H1 (cell line): ENCODE data around the gene ST3GAL3.
A peak's percentile ranks its signal among the peaks of the same experiment; 100 is the strongest.

Experiments used
- ATF2 ChIP-seq: IDR thresholded peaks from 2 replicates; pipeline ENCODE4 v1.6.1; 2012; ENCODE audit warnings: low read length, inconsistent platforms
- CEBPB ChIP-seq: IDR thresholded peaks from 2 replicates; pipeline ENCODE4 v1.6.1; 2012; ENCODE audit warnings: low read depth, low read length
- KDM1A ChIP-seq: fragments of 200-600, 300-600 bp; sonication (generic); IDR thresholded peaks from 2 replicates; pipeline ENCODE4 v1.7.1; 2016; ENCODE audit warnings: mild to moderate bottlenecking, low read length, borderline replicate concordance
- POLR2A ChIP-seq, 2 experiments: IDR thresholded peaks; 1 replicate in 1 of 2; 2 replicates in 1 of 2; pipeline ENCODE4 v1.6.1; 2011; ENCODE audit warnings: low read depth in 2 of 2, low read length in 2 of 2, mild to moderate bottlenecking in 2 of 2; ENCODE audit errors: control extremely low read depth in 1 of 2
- POLR2AphosphoS5 ChIP-seq: IDR thresholded peaks from 2 replicates; pipeline ENCODE4 v1.6.1; 2011; ENCODE audit warnings: low read depth, low read length
- RAD21 ChIP-seq, 2 experiments: IDR thresholded peaks in 1 of 2; conservative IDR thresholded peaks in 1 of 2; 2 replicates each; pipeline ENCODE4 v1.6.1; 2011; ENCODE audit warnings: low read depth in 2 of 2, low read length in 2 of 2, improper control_type of control experiment in 1 of 2, inconsistent platforms in 1 of 2, mild to moderate bottlenecking in 1 of 2, moderate library complexity in 1 of 2
- SRF ChIP-seq: IDR thresholded peaks from 2 replicates; pipeline ENCODE4 v1.6.1; 2011; ENCODE audit warnings: mild to moderate bottlenecking, low read depth, low read length, moderate library complexity
- TF ChIP-seq, protein P1 (sequence below), 3 experiments: IDR thresholded peaks; 1 replicate in 2 of 3; 2 replicates in 1 of 3; pipeline versions ENCODE4 v1.5.1 to v1.6.1; 2011; ENCODE audit warnings: low read length in 3 of 3, mild to moderate bottlenecking in 3 of 3, inconsistent platforms in 2 of 3, low read depth in 1 of 3, moderate library complexity in 1 of 3; ENCODE audit not compliant: insufficient read depth in 1 of 3; ENCODE audit errors: control extremely low read depth in 1 of 3
- TF ChIP-seq, protein P2 (sequence below): IDR thresholded peaks from 2 replicates; pipeline ENCODE4 v1.6.1; 2011; ENCODE audit warnings: low read length, improper control_type of control experiment
- TF ChIP-seq, protein P3 (sequence below): IDR thresholded peaks from 2 replicates; pipeline ENCODE4 v1.6.1; 2012; ENCODE audit warnings: inconsistent platforms

DNA sequence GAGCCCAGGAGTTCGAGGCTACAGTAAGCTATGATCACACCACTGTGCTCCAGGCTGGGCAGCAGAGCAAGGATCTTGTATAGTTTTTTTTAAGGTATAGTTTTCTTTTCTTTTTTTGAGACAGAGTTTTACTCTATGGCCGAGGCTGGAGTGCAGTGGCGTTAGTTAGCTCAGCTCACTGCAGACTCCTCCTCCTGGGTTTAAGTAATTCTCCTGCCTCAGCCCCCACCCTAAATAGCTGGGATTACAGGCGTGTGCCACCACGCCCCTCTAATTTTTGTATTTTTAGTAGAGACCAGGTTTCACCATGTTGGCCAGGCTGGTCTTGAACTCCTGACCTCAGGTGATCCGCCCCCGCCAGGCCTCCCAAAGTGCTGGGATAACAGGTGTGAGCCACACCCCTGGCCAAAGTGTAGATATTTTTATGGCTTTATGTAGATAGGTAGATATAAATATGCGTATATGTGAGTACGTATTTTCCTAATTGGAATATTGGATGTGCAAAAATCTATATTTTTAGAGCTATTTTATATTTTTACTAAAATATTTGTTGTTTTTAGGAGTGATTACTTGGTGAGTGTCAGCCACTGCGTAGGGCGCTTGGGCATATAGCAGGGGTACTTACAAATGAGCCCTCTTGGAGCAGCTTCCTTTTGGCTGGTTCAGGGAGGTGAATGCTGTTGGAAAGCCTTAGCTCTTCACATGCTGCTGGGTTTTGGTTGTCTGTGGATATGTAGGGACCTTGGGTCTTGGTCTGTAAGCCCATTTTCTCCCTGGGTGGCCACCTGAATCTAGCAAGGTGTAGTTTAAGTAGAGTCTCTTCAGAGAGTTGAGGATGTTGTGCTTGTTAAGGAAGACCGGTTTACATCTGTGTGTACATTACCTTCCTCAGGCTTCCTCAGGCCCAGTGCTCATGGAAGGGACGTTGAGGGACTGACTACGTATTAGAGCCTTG lies 47.8 kb upstream of the ST3GAL3 start:
- TF ChIP-seq CEBPB (no peak), POLR2AphosphoS5 (peak; percentile 52; the same call in 1 of the 2 replicates), POLR2A (IDR thresholded peaks at IDR 0.05; ENCODE audit: control extremely low read depth in 1 of 2, low read depth in 2 of 2, low read length in 2 of 2) (no peak), RAD21 (IDR thresholded peaks at IDR 0.05 in 1 of 2, conservative IDR thresholded peaks at IDR 0.05 in 1 of 2; ENCODE audit: low read depth in 2 of 2, low read length in 2 of 2) (no peak; a peak in 1 of 4 replicates), KDM1A (no peak), SRF (no peak), ATF2 (no peak)
- TF ChIP-seq, protein P1, sequence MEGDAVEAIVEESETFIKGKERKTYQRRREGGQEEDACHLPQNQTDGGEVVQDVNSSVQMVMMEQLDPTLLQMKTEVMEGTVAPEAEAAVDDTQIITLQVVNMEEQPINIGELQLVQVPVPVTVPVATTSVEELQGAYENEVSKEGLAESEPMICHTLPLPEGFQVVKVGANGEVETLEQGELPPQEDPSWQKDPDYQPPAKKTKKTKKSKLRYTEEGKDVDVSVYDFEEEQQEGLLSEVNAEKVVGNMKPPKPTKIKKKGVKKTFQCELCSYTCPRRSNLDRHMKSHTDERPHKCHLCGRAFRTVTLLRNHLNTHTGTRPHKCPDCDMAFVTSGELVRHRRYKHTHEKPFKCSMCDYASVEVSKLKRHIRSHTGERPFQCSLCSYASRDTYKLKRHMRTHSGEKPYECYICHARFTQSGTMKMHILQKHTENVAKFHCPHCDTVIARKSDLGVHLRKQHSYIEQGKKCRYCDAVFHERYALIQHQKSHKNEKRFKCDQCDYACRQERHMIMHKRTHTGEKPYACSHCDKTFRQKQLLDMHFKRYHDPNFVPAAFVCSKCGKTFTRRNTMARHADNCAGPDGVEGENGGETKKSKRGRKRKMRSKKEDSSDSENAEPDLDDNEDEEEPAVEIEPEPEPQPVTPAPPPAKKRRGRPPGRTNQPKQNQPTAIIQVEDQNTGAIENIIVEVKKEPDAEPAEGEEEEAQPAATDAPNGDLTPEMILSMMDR (IDR thresholded peaks at IDR 0.05; ENCODE audit: control extremely low read depth in 1 of 3, insufficient read depth in 1 of 3, low read depth in 1 of 3, low read length in 3 of 3) = no peak
- TF ChIP-seq, protein P2, sequence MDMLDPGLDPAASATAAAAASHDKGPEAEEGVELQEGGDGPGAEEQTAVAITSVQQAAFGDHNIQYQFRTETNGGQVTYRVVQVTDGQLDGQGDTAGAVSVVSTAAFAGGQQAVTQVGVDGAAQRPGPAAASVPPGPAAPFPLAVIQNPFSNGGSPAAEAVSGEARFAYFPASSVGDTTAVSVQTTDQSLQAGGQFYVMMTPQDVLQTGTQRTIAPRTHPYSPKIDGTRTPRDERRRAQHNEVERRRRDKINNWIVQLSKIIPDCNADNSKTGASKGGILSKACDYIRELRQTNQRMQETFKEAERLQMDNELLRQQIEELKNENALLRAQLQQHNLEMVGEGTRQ = no peak
- TF ChIP-seq, protein P3, sequence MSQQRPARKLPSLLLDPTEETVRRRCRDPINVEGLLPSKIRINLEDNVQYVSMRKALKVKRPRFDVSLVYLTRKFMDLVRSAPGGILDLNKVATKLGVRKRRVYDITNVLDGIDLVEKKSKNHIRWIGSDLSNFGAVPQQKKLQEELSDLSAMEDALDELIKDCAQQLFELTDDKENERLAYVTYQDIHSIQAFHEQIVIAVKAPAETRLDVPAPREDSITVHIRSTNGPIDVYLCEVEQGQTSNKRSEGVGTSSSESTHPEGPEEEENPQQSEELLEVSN = no peak
